SK-N-SH (cell line): Measurements from ENCODE around the gene EXOG.

Source experiments
- EP300 ChIP-seq, 2 experiments: IDR thresholded peaks; 2 replicates each; pipeline versions ENCODE4 v1.4.0 to v1.6.1; 2012; ENCODE audit warnings: borderline replicate concordance in 1 of 2, low read depth in 1 of 2, low read length in 1 of 2
- EZH2phosphoT487 ChIP-seq: fragments of 200-600 bp; sonication (generic); IDR thresholded peaks from 2 replicates; pipeline ENCODE4 v1.6.1; 2017; ENCODE audit warnings: low read depth, mixed run types, mild to moderate bottlenecking, antibody characterized with exemption, moderate library complexity, borderline replicate concordance
- FOSL2 ChIP-seq: IDR thresholded peaks from 2 replicates; pipeline ENCODE4 v1.4.0; 2012; ENCODE audit warnings: low read depth, mild to moderate bottlenecking, moderate library complexity, borderline replicate concordance
- FOXJ3 ChIP-seq: sonication (generic); formaldehyde crosslinking; IDR thresholded peaks from 2 replicates; pipeline ENCODE4 v1.5.1; 2020; ENCODE audit warnings: mild to moderate bottlenecking, missing genetic modification reagents
- MXI1 ChIP-seq: IDR thresholded peaks from 2 replicates; pipeline ENCODE4 v1.6.1; 2012; ENCODE audit warnings: mild to moderate bottlenecking, low read depth, low read length, improper control_type of control experiment
- POLR2AphosphoS5 ChIP-seq: IDR thresholded peaks from 2 replicates; pipeline ENCODE4 v1.6.1; 2012; ENCODE audit warnings: low read depth, low read length
- RAD21 ChIP-seq: IDR thresholded peaks from 2 replicates; pipeline ENCODE4 v1.6.1; 2012; ENCODE audit warnings: mild to moderate bottlenecking, low read length
- TF ChIP-seq, protein P1 (sequence below): fragments of 200-600 bp; sonication (generic); IDR thresholded peaks from 2 replicates; pipeline ENCODE4 v1.6.1; 2017; ENCODE audit warnings: antibody characterized with exemption, mild to moderate bottlenecking, moderate library complexity
- TF ChIP-seq, protein P2 (sequence below): IDR thresholded peaks from 2 replicates; pipeline ENCODE4 v1.4.0; 2012; ENCODE audit warnings: low read depth, borderline replicate concordance
- TF ChIP-seq, protein P3 (sequence below): IDR thresholded peaks from 2 replicates; pipeline ENCODE4 v1.6.1; 2012; ENCODE audit warnings: mild to moderate bottlenecking, low read depth, low read length, moderate library complexity

DNA sequence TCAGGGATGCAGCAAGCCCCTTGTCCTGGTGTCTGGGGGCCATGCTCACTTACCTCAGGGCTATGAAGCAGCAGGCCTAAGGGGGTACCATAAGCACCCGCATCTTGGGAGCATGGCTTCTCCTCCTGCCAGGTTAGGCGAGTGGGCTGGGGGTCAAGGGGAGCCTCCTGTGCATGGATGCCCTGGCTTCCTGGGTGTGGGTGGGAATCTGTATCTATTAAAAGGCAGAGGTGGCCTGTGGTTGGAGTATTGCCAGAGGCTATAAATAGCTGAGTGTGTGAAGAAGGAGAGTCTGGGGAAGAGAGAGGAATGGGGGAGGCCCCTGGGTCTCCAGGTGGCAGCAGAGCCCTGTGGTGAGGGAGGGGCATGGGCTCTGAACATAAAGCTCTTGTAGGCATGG lies 22.9 kb upstream of the EXOG start:
- TF ChIP-seq, protein P1, sequence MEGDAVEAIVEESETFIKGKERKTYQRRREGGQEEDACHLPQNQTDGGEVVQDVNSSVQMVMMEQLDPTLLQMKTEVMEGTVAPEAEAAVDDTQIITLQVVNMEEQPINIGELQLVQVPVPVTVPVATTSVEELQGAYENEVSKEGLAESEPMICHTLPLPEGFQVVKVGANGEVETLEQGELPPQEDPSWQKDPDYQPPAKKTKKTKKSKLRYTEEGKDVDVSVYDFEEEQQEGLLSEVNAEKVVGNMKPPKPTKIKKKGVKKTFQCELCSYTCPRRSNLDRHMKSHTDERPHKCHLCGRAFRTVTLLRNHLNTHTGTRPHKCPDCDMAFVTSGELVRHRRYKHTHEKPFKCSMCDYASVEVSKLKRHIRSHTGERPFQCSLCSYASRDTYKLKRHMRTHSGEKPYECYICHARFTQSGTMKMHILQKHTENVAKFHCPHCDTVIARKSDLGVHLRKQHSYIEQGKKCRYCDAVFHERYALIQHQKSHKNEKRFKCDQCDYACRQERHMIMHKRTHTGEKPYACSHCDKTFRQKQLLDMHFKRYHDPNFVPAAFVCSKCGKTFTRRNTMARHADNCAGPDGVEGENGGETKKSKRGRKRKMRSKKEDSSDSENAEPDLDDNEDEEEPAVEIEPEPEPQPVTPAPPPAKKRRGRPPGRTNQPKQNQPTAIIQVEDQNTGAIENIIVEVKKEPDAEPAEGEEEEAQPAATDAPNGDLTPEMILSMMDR, result no peak
- TF ChIP-seq MXI1 (no peak), RAD21 (no peak), FOXJ3 (CRISPR knock-in tag) (no peak), EZH2phosphoT487 (no peak), POLR2AphosphoS5 (no peak), FOSL2 (no peak), EP300 (IDR thresholded peaks at IDR 0.05; ENCODE audit: borderline replicate concordance in 1 of 2, low read depth in 1 of 2, low read length in 1 of 2) (no peak)
- TF ChIP-seq, protein P2, sequence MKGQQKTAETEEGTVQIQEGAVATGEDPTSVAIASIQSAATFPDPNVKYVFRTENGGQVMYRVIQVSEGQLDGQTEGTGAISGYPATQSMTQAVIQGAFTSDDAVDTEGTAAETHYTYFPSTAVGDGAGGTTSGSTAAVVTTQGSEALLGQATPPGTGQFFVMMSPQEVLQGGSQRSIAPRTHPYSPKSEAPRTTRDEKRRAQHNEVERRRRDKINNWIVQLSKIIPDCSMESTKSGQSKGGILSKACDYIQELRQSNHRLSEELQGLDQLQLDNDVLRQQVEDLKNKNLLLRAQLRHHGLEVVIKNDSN, result no peak
- TF ChIP-seq, protein P3, sequence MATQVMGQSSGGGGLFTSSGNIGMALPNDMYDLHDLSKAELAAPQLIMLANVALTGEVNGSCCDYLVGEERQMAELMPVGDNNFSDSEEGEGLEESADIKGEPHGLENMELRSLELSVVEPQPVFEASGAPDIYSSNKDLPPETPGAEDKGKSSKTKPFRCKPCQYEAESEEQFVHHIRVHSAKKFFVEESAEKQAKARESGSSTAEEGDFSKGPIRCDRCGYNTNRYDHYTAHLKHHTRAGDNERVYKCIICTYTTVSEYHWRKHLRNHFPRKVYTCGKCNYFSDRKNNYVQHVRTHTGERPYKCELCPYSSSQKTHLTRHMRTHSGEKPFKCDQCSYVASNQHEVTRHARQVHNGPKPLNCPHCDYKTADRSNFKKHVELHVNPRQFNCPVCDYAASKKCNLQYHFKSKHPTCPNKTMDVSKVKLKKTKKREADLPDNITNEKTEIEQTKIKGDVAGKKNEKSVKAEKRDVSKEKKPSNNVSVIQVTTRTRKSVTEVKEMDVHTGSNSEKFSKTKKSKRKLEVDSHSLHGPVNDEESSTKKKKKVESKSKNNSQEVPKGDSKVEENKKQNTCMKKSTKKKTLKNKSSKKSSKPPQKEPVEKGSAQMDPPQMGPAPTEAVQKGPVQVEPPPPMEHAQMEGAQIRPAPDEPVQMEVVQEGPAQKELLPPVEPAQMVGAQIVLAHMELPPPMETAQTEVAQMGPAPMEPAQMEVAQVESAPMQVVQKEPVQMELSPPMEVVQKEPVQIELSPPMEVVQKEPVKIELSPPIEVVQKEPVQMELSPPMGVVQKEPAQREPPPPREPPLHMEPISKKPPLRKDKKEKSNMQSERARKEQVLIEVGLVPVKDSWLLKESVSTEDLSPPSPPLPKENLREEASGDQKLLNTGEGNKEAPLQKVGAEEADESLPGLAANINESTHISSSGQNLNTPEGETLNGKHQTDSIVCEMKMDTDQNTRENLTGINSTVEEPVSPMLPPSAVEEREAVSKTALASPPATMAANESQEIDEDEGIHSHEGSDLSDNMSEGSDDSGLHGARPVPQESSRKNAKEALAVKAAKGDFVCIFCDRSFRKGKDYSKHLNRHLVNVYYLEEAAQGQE, result no peak
